Measurements from ENCODE around the gene RELB.

The RELB gene

GRCh38 chr19:45021971-45022370 is 20.7 kb downstream of the RELB start:
- DNase-seq (ENCODE audit: low read depth), result no peak

DNA sequence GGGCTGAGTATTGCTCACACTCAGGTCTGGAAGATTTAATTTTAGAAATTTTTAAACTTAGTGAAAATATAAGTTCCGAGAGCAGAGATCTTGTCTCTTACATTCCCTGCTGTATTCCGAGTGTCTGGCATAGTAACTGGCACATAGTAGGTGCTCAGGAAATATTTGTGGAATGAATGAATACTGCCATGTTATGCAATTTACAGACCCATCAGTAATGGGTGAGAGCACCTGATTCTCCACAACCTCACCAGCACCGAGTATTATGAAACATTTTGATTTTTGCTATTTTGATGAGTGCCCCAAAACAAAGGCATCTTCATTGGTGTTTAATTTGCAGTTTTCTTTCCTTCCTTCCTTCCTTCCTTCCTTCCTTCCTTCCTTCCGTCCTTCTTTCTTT is 21.8 kb downstream of the RELB start:
- no peak for DNase-seq (ENCODE audit: low read depth)

DNA sequence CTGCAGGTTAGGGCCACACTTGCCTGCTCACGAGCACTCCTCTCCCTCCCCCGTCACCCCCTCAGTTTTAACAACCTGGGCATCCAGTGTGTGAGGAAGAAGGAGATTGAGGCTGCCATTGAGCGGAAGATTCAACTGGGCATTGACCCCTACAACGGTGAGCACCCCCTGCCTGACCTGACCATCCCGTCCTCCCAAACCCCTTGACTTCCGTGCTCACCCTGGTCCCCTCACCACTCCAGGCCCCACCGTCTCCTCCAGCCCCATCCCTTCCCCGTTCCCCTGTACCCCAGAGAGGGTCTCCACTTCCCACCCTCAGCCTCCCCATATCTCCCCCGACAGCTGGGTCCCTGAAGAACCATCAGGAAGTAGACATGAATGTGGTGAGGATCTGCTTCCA is 24.0 kb downstream of the RELB start:
- DNase-seq (ENCODE audit: low read depth), result no peak

DNA sequence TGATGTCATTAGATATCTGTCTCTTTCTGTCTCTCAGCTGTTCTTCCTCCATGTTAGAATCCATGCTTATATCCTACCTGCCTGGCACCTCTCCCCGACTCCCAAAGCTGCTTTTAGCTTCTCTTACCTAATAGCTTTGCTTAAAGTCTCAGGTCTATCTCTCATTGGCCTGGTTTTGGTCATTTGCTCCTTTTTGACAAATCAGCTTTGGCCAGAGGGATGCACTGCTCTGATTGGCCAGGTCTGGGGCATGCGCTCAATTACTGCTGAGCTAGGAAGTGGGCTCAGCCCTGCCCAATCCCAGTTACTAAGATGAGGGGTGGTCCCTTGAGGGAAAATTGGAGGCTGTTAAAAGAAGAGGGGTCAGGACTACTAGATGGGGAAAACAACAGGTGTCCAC is 26.1 kb downstream of the RELB start:
- DNase-seq (ENCODE audit: low read depth), result no peak

DNA sequence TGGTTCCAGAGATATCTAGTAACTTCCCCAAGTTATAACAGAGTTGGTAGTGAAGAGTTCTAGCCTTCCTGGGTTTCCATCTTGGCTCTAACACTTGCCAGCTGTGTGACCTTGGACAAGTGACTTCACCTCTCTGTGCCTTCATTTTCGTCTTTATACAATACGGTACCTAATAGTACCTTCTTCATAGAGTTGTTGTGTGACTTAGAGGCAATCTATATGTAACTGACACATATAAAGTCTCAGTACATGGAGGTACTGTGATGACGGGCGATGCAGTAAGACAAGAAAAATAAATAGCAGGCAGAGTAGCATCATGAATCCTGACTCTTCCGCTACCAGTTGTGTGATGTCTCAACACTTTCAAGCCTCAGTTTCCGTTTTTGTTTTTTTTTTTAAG is 29.6 kb downstream of the RELB start:
- DNase-seq (ENCODE audit: low read depth), result no peak

DNA sequence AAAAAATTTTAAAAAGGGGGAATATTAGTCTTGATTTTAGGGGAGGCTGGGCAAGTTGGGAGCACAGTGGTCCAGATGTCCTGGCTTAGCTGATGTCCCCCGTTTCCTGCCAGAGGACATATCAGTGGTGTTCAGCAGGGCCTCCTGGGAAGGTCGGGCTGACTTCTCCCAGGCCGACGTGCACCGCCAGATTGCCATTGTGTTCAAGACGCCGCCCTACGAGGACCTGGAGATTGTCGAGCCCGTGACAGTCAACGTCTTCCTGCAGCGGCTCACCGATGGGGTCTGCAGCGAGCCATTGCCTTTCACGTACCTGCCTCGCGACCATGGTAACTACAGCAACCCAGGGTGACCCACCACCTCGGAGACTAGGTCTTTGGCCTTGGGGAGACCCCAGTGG is 31.2 kb downstream of the RELB start:
- DNase-seq (ENCODE audit: low read depth), result no peak

GRCh38 chr19:45035755-45036154 is 34.5 kb downstream of the RELB start:
- DNase-seq (ENCODE audit: low read depth), result no peak

- no peak for DNase-seq (ENCODE audit: low read depth)
These were observed 36.3 kb downstream of the RELB start for GRCh38 chr19:45037393-45038169.

GRCh38 chr19:45038931-45039893 is 37.9 kb downstream of the RELB start, which contains the start of gene CLASRP:
TSS of gene CLASRP (plus strand) at chr19:45039045. CDS start at chr19:45040213, 1,168 bp downstream.
- DNase-seq (ENCODE audit: low read depth), result peak; percentile 84

GRCh38 chr19:45040059-45040771 is 39.0 kb downstream of the RELB start:
- DNase-seq (ENCODE audit: low read depth), result no peak

- no peak for DNase-seq (ENCODE audit: low read depth)
These were observed 39.9 kb downstream of the RELB start for GRCh38 chr19:45041125-45041524.

DNA sequence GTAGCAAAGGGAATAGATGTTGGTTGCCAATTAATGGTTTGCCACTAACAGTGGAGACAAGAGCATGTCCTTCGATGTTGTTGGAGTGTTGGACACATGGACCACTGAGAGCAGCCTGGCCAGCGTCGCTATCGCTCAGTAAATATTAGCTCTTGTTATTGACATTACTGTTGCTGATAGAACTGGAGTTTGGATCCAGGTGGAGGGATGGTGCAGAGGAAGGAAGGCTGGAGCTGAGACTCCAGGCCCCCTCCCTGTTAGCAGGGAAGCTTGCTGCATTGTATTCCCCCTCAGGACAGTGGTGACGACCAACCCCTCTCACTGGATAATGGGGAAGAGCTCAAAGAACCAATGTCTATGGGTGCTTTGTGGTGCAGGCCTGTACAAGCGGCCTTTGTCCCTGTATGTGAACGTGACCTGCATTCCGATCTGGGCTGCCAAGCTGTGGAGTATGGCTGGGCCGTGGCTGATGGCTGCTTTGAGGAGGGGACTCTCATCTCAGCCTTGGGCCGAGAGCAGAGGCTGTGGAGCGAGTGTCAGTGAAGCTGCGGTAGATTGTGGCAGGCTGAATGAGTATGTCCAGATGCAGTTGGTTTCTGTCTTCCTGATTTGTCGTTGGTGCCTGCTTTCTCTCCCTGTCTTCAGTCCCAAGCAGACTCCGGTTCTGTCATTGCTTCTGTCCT is 44.5 kb downstream of the RELB start:
- DNase-seq (ENCODE audit: low read depth), result no peak

DNA sequence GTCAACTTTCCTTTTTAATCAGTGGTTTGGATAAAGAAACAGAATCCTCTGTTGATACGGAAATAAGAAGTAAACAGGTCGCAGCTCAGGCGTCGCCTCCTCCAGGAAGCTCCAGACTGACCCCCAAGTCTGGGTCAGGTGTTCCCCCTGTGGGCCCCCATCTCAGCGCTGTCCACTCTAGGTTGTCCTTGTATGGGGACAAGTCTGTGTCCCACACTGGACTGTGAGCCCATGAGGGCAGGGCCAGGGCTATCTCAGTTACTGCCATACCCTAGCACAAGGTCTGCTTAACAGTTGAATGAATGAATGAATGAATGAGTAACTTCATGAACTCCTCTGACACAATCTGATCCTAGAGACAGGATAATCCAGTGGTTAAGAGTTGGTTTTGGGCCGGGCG is 45.1 kb downstream of the RELB start:
- DNase-seq (ENCODE audit: low read depth), result no peak

- DNase-seq (ENCODE audit: low read depth), result no peak
These were observed 46.0 kb downstream of the RELB start for GRCh38 chr19:45047188-45047797.

DNA sequence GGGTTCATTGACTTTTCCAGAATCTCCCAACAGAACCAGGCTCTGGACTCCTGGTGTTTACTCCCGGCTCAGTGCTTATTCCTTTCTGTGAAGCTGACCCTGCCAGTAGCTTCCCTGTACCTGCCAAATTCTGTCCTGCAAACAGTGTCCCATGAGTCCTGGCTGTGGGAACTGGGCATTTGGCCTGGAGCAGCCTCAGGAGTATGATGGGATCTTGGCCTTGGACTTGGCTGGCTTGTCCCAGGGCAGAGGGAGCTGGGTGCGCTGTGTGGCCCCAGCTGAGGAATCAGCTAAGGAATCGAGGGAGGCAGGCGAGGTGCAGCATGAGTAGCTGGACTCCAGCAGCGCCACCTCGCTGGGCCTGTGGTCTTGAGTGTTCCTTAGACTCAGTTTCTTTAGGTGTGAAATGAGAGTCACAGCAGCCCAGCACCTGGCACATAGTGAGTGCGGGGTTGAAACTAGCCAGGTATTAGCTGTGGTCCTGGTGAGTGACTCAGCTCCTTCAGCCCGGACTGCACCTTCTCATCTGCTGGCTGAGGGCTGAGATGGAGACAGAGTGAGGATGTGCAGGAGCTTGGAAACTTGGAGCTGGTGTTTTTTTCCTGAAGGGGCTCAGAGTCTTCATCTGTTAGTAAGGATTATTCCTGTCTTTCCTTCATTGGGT is 47.9 kb downstream of the RELB start:
- DNase-seq (ENCODE audit: low read depth), result no peak

- no peak for DNase-seq (ENCODE audit: low read depth)
These were observed 48.8 kb downstream of the RELB start for GRCh38 chr19:45050036-45050435.

DNA sequence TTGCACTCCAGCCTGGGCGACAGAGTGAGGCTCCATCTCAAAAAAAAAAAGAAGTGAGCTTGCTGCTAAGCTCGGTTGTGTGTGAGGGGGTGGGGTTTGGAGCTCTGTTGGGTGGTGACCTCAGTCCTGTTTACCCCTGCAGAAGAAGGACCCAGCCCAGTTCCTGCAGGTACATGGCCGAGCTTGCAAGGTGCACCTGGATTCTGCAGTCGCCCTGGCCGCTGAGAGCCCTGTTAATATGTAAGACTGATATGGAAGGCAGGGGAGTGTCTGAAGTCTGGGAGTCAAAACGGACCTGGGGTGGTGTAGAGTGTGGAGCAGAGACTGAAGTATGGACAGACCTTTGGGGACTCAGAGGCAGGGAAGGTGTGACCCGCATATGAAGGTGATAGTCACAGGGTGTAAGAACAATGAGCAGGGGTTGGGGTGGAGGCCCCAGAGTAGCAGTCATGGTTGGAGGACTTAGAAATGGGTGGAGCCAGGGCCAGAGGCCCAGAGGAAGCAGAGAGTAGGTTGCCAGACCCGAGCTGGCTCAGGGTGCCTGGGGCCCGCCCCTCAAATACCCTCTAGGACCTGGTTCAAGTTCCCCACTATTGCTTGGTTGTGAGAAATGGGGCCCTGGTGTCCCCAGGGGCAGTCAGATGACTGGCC is 50.8 kb downstream of the RELB start:
- DNase-seq (ENCODE audit: low read depth), result no peak

DNA sequence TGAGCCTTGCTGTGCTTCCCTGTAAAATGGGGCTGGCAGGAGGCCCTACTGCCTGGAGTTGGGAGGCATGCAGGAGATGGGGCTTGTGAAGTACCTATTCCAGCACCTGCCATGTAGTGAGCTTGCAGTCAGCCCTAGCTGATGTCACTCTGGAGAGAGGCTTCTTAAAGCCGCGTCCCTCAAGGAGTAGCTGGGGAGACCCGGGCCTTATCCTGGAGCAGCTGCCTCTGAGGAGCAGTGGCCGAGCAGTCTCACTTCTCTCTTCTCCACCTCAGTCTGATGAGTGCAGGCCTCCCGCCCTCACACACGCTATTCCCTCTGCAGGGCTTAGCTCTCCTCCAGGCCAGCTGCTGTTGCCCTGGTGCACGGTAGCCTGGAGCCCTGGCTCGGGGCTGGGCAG is 55.6 kb downstream of the RELB start:
- no peak for DNase-seq (ENCODE audit: low read depth)

DNA sequence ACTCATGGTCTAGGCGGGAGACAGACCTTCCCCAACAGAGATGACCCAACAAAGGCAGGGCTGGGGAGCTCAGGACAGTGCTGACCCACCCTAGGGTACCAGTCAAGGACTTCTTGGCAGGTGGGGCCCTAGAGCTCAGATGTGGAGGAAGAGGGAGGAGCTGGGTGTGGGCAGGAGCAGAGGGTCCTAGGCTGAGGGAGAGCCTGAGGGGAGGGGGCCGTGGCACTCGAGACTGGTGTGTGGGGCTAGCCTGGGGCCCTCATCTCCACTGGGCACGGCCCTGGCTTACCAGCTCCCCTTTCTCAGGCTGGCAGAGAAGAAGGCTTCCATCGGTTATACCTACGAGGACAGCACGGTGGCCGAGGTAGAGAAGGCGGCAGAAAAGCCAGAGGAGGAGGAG is 56.2 kb downstream of the RELB start:
- no peak for DNase-seq (ENCODE audit: low read depth)

DNA sequence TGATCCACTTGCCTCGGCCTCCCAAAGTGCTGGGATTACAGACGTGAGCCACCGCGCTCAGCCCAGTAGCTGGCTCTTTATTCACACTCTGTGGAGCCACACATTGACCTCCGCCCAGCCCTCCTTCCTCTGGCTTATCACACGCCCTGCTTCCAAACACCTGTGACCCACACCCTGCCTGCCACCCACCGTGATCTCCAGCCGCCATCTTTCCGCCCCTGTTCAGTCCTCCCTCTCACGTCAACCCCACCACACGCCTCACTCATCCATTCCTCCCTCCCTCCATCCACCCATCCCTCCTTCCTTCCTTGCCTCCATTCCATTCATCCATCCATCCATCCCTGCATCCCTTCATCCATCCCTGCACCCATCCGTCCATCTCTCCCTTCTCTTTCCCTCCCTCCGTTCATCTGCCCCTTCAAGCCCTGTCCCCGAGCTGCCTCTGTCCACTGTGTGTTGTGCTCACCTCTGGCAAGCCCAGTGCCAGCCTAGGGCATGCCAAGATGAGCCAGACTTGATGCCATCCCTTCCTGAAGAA is 57.4 kb downstream of the RELB start:
- DNase-seq (ENCODE audit: low read depth), result no peak
